ENCODE measurements around the gene RIPOR2.

GRCh38 chr6:24854077-24854666 is 81.6 kb downstream of the RIPOR2 start:
- TF ChIP-seq POLR2AphosphoS5 (IDR thresholded peaks at IDR 0.05) (no peak), POLR2A (IDR thresholded peaks at IDR 0.05) (no peak), CTCF (IDR thresholded peaks at IDR 0.05) (no peak), EP300 (IDR thresholded peaks at IDR 0.05) (no peak)

Measured in stomach (tissue), 4 donors.